Type B pancreatic cell (in vitro differentiated cells): ENCODE data around the gene MRPS33. TPM values are rescaled to one million over a fixed set of nuclear protein-coding genes. Genes with fewer than 3 reads are reported as not detected.
A peak's percentile ranks its signal among the peaks of the same experiment; 100 is the strongest.

Experiments used
- DNase-seq: peaks from one replicate; pipeline ENCODE4 v3.0.0; 2021; ENCODE audit warnings: mixed read lengths; ENCODE audit not compliant: unreplicated experiment; ENCODE audit errors: extremely low spot score
- H3K27ac Mint-ChIP-seq: 2 replicates; pipeline ENCODE4 v1.8.0; 2021; ENCODE audit warnings: mild to moderate bottlenecking, mixed read lengths
- H3K27me3 Mint-ChIP-seq: 2 replicates; pipeline ENCODE4 v1.8.0; 2021; ENCODE audit warnings: mixed read lengths
- H3K36me3 Mint-ChIP-seq: 2 replicates; pipeline ENCODE4 v1.8.0; 2021; ENCODE audit warnings: mixed read lengths
- H3K4me1 Mint-ChIP-seq: one replicate; pipeline ENCODE4 v1.8.0; 2021; ENCODE audit warnings: mixed read lengths; ENCODE audit not compliant: unreplicated experiment
- H3K4me3 Mint-ChIP-seq: 2 replicates; pipeline ENCODE4 v1.8.0; 2021; ENCODE audit warnings: mild to moderate bottlenecking, mixed read lengths
- H3K9me3 Mint-ChIP-seq: 2 replicates; pipeline ENCODE4 v1.8.0; 2021; ENCODE audit warnings: mixed read lengths
- total RNA-seq: library from RNA; stranded (reverse); gene quantifications from 2 replicates; pipeline ENCODE4 v1.2.1, GENCODE V29; 2021; ENCODE audit warnings: low replicate concordance
- TF ChIP-seq, protein P1 (sequence below): fragments of 200-600 bp; sonication (generic); conservative IDR thresholded peaks from 2 replicates; pipeline ENCODE4 v1.5.0; 2021; ENCODE audit warnings: antibody characterized with exemption, mild to moderate bottlenecking

Gene MRPS33
- total RNA-seq, 1 donor from 2014 or later: 58.1 TPM

DNA sequence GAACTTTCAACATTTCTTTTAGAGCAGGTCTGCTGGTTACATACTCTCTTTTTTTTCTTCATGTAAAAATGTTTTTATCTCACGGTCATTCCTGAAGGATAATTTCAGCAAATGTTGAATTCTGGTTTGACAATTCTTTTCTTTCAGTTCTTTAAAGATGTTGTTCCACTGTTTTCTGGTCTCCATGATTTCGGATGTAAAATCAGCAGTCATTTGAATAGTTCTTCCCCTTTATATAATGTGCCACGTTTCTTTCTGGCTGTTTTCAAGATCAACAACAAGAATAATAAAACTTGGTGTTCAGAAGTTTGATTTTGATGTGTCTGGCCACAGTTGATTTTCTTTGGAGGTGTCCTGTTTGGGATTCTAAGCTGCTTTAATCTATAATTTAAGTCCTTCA, 14.0 kb upstream of the MRPS33 start:
- DNase-seq: no peak
- Mint-ChIP-seq H3K4me1 (no peaks in the 10 kb centered on the region), H3K36me3 (no peaks in the 10 kb centered on the region), H3K9me3 (peaks cover 24% of the 10 kb centered on the region), H3K27me3 (peaks cover 1% of the 10 kb centered on the region), H3K4me3 (no peak overlapping the region), H3K27ac (no peak overlapping the region)
- TF ChIP-seq, protein P1, sequence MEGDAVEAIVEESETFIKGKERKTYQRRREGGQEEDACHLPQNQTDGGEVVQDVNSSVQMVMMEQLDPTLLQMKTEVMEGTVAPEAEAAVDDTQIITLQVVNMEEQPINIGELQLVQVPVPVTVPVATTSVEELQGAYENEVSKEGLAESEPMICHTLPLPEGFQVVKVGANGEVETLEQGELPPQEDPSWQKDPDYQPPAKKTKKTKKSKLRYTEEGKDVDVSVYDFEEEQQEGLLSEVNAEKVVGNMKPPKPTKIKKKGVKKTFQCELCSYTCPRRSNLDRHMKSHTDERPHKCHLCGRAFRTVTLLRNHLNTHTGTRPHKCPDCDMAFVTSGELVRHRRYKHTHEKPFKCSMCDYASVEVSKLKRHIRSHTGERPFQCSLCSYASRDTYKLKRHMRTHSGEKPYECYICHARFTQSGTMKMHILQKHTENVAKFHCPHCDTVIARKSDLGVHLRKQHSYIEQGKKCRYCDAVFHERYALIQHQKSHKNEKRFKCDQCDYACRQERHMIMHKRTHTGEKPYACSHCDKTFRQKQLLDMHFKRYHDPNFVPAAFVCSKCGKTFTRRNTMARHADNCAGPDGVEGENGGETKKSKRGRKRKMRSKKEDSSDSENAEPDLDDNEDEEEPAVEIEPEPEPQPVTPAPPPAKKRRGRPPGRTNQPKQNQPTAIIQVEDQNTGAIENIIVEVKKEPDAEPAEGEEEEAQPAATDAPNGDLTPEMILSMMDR: no peak

DNA sequence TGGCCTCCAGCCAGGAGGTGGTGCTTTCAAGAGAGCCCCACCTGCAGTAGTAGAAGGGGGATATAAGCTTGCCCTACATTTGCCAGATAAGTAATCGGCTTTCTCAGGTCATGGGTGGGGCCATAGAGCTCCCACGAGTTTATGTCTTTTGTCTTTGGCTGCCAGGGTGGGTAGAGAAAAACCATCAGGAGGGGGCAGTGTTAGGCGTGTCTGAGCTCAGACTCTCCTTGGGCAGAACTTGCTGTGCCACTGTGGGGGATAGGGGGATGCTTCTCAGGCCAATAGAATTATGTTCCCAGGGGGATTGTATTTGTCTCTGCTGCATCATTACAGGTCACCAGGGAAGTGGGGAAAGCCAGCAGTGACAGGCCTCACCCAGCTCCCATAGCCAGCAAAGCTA, 12.3 kb upstream of the MRPS33 start:
- H3K4me3 Mint-ChIP-seq: no peak overlapping the region
- H3K36me3 Mint-ChIP-seq: no peaks in the 10 kb centered on the region
- TF ChIP-seq, protein P1: no peak
- H3K27ac Mint-ChIP-seq: no peak overlapping the region
- no peaks in the 10 kb centered on the region for H3K4me1 Mint-ChIP-seq
- DNase-seq: no peak
- H3K27me3 Mint-ChIP-seq: peaks cover 14% of the 10 kb centered on the region
- peaks cover 23% of the 10 kb centered on the region for H3K9me3 Mint-ChIP-seq

DNA sequence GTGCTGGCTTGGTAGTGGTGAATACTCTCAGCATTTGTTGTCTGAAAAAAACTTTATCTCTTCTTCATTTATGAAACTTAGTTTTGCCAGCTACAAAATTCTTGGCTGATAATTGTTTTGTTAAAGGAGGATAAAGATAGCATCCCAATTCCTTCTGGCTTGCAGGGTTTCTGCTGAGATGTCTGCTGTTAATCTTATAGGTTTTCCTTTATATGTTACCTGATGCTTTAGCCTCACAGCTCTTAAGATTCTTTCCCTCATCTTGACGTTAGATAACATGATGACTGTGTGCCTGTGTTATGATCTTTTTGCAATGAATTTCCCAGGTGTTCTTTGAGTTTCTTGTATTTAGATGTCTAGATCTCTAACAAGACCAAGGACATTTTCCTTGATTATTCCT, 9.9 kb upstream of the MRPS33 start:
- Mint-ChIP-seq H3K36me3 (no peaks in the 10 kb centered on the region), H3K4me3 (no peak overlapping the region), H3K9me3 (peaks cover 20% of the 10 kb centered on the region), H3K4me1 (no peaks in the 10 kb centered on the region), H3K27me3 (peaks cover 28% of the 10 kb centered on the region), H3K27ac (no peak overlapping the region)
- TF ChIP-seq, protein P1: no peak
- DNase-seq: no peak

DNA sequence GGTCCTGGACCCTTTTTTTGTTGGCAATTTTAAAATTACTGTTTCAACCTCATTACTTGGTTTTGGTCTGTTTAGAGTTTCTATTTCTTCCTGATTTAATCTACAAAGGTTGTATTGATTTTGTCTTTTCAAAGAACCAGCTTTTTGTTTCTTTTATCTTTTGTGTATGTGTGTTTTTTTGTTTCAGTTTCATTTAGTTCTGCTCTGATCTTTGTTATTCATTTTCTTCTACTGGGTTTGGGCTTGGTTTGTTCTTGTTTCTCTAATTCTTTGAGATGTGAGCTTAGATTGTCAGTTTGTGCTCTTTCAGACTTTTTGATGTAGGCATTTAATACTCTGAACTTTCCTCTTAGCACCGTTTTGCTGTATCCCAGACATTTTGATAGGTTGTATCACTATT, 8.5 kb upstream of the MRPS33 start:
- DNase-seq: no peak
- H3K4me3 Mint-ChIP-seq: no peak overlapping the region
- TF ChIP-seq, protein P1: no peak
- peaks cover 34% of the 10 kb centered on the region for H3K27me3 Mint-ChIP-seq
- H3K4me1 Mint-ChIP-seq: no peaks in the 10 kb centered on the region
- no peaks in the 10 kb centered on the region for H3K36me3 Mint-ChIP-seq
- peaks cover 14% of the 10 kb centered on the region for H3K9me3 Mint-ChIP-seq
- H3K27ac Mint-ChIP-seq: no peak overlapping the region

DNA sequence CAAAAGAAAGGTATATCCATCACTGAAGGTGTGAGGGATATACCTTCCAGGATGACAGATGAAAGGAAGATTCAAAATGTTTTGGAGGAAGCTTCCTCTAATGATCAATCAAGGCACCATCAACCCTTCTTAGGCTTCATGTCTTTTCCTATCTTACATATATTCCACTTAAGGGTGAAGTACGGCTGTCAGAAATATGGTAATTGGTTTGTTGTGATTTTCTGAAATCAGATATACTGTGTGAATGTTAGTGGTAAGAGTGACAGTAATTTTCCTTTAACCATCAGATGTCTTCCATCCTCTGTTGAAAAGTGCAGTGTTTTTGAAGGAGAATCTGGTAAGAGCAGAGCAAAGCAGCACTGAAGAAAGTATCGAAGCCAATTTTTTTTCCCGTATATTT, 2.8 kb upstream of the MRPS33 start:
- H3K9me3 Mint-ChIP-seq: no peaks in the 10 kb centered on the region
- no peak overlapping the region for H3K27ac Mint-ChIP-seq
- peaks cover 42% of the 10 kb centered on the region for H3K27me3 Mint-ChIP-seq
- H3K4me1 Mint-ChIP-seq: peaks cover 14% of the 10 kb centered on the region
- TF ChIP-seq, protein P1: no peak
- no peaks in the 10 kb centered on the region for H3K36me3 Mint-ChIP-seq
- DNase-seq: no peak
- no peak overlapping the region for H3K4me3 Mint-ChIP-seq

DNA sequence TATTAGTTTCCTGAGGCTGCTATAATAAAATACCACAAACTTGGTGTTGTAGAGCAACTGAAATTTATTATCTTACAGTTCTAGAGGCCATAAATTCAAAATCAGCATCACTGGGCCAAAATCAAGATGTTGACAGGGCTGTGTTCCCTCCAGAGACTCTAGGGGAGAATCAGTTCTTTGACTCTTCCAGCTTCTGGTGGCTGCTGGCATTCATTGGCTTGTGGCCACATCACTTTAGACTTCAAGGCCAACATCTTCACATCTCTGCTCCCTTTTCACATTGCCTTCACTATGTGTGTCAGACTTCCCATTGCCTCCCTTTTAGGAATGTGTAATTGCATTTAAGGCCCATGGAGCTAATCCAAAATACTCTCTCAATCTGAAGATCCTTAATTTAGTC, 1.6 kb upstream of the MRPS33 start:
- Mint-ChIP-seq H3K36me3 (no peaks in the 10 kb centered on the region), H3K4me1 (peaks cover 25% of the 10 kb centered on the region), H3K27me3 (peaks cover 35% of the 10 kb centered on the region), H3K9me3 (no peaks in the 10 kb centered on the region), H3K27ac (no peak overlapping the region), H3K4me3 (peak overlapping the region; percentile 8)
- DNase-seq: no peak
- TF ChIP-seq, protein P1: no peak
